Uterus (tissue), 2 donors: ENCODE results near the gene DLG3.

Experiments
- POLR2A ChIP-seq, 2 donors: fragments of 450-650 bp; IDR thresholded peaks; one replicate each; pipeline ENCODE4 v1.6.1; 2016; ENCODE audit warnings: antibody characterized with exemption in 2 of 2, mild to moderate bottlenecking in 1 of 2, moderate library complexity in 1 of 2
- TF ChIP-seq, protein P1 (sequence below), 4 experiments: fragments of 200-600 bp in 2 of 4; fragments of 450-650 bp in 2 of 4; sonication (generic) in 2 of 4; IDR thresholded peaks; one replicate each; pipeline ENCODE4 v1.5.1; 2016 to 2019; ENCODE audit warnings: antibody characterized with exemption in 4 of 4, mild to moderate bottlenecking in 2 of 4, moderate library complexity in 1 of 4

DNA sequence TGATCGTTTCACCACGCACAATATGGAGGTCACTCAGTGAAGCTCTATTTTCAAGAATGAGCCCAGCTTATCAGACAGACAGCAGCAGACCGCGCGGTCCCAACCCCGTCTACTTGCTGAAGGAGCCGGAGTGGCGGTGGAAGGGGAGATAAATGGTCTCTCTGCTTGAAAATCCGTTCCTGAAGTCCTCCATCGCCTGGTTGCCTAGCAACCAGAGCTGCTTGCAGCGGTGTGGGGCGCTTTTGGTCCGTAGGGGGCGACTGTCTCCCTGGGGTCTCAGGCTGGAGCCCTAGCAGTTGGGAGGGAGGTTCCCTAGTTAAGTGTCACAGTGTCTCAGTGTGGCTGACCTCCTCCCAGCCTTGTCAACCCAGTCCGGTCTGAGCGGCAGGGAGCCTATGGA, 8.3 kb upstream of the DLG3 start:
- TF ChIP-seq, protein P1, sequence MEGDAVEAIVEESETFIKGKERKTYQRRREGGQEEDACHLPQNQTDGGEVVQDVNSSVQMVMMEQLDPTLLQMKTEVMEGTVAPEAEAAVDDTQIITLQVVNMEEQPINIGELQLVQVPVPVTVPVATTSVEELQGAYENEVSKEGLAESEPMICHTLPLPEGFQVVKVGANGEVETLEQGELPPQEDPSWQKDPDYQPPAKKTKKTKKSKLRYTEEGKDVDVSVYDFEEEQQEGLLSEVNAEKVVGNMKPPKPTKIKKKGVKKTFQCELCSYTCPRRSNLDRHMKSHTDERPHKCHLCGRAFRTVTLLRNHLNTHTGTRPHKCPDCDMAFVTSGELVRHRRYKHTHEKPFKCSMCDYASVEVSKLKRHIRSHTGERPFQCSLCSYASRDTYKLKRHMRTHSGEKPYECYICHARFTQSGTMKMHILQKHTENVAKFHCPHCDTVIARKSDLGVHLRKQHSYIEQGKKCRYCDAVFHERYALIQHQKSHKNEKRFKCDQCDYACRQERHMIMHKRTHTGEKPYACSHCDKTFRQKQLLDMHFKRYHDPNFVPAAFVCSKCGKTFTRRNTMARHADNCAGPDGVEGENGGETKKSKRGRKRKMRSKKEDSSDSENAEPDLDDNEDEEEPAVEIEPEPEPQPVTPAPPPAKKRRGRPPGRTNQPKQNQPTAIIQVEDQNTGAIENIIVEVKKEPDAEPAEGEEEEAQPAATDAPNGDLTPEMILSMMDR (IDR thresholded peaks at IDR 0.05): no peak
- no peak for TF ChIP-seq POLR2A (IDR thresholded peaks at IDR 0.05)
